Body of pancreas (tissue), 4 donors: ENCODE measurements around the gene CNTNAP2. TPM values are rescaled to one million over a fixed set of nuclear protein-coding genes. Genes with fewer than 3 reads are reported as not detected.

Experiments
- ATAC-seq: fragments of 150-250 bp; one replicate; pipeline ENCODE4 v1.9.1; 2016
- DNase-seq, 4 donors: peaks; one replicate each; pipeline ENCODE4 v3.0.0-alpha.2; 2019
- H3K27ac ChIP-seq, 4 donors: fragments of 200-600 bp; sonication (generic); 1 replicate in 3 of 4; 2 replicates in 1 of 4; pipeline versions ENCODE4 v1.5.1 to v1.6.1; 2016 to 2019; ENCODE audit warnings: mild to moderate bottlenecking in 1 of 4, mixed read lengths in 1 of 4, moderate library complexity in 1 of 4
- H3K27me3 ChIP-seq, 2 donors: fragments of 200-600 bp; sonication (generic); one replicate each; pipeline ENCODE4 v1.6.0; 2016; ENCODE audit warnings: mild to moderate bottlenecking in 1 of 2
- H3K36me3 ChIP-seq, 2 donors: fragments of 200-600 bp; sonication (generic); replicated peaks in 1 of 2; 2 replicates each; pipeline ENCODE4 v1.5.1; 2016; ENCODE audit warnings: low read depth in 2 of 2; ENCODE audit not compliant: insufficient read depth in 1 of 2
- H3K4me1 ChIP-seq: fragments of 200-600 bp; sonication (generic); one replicate; pipeline ENCODE4 v1.6.0; 2016
- H3K4me3 ChIP-seq, 2 donors: fragments of 200-600 bp; sonication (generic); 1 replicate in 1 of 2; 2 replicates in 1 of 2; pipeline ENCODE4 v1.5.1; 2016 to 2019
- H3K9me3 ChIP-seq, 3 donors: fragments of 200-600 bp; sonication (generic); 1 replicate in 2 of 3; 2 replicates in 1 of 3; pipeline ENCODE4 v1.5.1; 2016
- POLR2A ChIP-seq, 3 donors: fragments of 450-650 bp; IDR thresholded peaks; one replicate each; pipeline ENCODE4 v1.6.1; 2016; ENCODE audit warnings: antibody characterized with exemption in 3 of 3, mild to moderate bottlenecking in 2 of 3
- WGBS, 2 donors: methylation state at CpG; one replicate each; pipeline ENCODE4 v1.1.5; 2017; 5-methylcytosine and 5-hydroxymethylcytosine counted together
- intact Hi-C: fragments of 100-400 bp; cut with DNase I; formaldehyde crosslinking; loops from one replicate; pipeline ENCODE4 v1.15.1; 2023
- total RNA-seq, 2 donors: library from RNA; depleted of rRNA; stranded (reverse); fragments of >200 nt; gene quantifications; one replicate each; pipeline ENCODE4 v1.1.0, GENCODE V29; 2016
- TF ChIP-seq, protein P1 (sequence below), 7 experiments: fragments of 450-650 bp in 4 of 7; fragments of 200-600 bp in 3 of 7; sonication (generic) in 3 of 7; IDR thresholded peaks; one replicate each; pipeline ENCODE4 v1.5.1; 2016 to 2019; ENCODE audit warnings: antibody characterized with exemption in 7 of 7

CNTNAP2 gene
- total RNA-seq, 2 donors from 2014 or later: 1.0 TPM; not detected in 1

GRCh38 chr7:147742301-147742700, 1625.7 kb downstream of the CNTNAP2 start:
- H3K27me3 ChIP-seq: no peaks in the 10 kb centered on the region
- ATAC-seq (no peak), DNase-seq (no peak)
- TF ChIP-seq POLR2A (IDR thresholded peaks at IDR 0.05): no peak
- TF ChIP-seq, protein P1, sequence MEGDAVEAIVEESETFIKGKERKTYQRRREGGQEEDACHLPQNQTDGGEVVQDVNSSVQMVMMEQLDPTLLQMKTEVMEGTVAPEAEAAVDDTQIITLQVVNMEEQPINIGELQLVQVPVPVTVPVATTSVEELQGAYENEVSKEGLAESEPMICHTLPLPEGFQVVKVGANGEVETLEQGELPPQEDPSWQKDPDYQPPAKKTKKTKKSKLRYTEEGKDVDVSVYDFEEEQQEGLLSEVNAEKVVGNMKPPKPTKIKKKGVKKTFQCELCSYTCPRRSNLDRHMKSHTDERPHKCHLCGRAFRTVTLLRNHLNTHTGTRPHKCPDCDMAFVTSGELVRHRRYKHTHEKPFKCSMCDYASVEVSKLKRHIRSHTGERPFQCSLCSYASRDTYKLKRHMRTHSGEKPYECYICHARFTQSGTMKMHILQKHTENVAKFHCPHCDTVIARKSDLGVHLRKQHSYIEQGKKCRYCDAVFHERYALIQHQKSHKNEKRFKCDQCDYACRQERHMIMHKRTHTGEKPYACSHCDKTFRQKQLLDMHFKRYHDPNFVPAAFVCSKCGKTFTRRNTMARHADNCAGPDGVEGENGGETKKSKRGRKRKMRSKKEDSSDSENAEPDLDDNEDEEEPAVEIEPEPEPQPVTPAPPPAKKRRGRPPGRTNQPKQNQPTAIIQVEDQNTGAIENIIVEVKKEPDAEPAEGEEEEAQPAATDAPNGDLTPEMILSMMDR (IDR thresholded peaks at IDR 0.05): no peak
- no peaks in the 10 kb centered on the region for H3K4me1 ChIP-seq
- no peaks in the 10 kb centered on the region for H3K36me3 ChIP-seq
- 55 to 63% methylated on average over 3 of the region's 3 CpGs for WGBS, 2 donors
- H3K27ac ChIP-seq: no peak overlapping the region
- H3K4me3 ChIP-seq: no peak overlapping the region
- no peaks in the 10 kb centered on the region for H3K9me3 ChIP-seq
- intact Hi-C loops: no loop called here

- no peak for DNase-seq
- no peaks in the 10 kb centered on the region for H3K27me3 ChIP-seq
- ATAC-seq: no peak
- intact Hi-C loops: no loop called here
- WGBS, 2 donors: 0 to 3% methylated on average over 1 of the region's 1 CpG
- no peaks in the 10 kb centered on the region for H3K9me3 ChIP-seq
- no peak for TF ChIP-seq POLR2A (IDR thresholded peaks at IDR 0.05)
- TF ChIP-seq, protein P1 (IDR thresholded peaks at IDR 0.05): no peak
- H3K4me1 ChIP-seq: no peaks in the 10 kb centered on the region
- H3K36me3 ChIP-seq: no peaks in the 10 kb centered on the region
- no peak overlapping the region for H3K27ac ChIP-seq
- H3K4me3 ChIP-seq: no peak overlapping the region
These were observed 1639.7 kb downstream of the CNTNAP2 start for GRCh38 chr7:147756300-147756699.

DNA sequence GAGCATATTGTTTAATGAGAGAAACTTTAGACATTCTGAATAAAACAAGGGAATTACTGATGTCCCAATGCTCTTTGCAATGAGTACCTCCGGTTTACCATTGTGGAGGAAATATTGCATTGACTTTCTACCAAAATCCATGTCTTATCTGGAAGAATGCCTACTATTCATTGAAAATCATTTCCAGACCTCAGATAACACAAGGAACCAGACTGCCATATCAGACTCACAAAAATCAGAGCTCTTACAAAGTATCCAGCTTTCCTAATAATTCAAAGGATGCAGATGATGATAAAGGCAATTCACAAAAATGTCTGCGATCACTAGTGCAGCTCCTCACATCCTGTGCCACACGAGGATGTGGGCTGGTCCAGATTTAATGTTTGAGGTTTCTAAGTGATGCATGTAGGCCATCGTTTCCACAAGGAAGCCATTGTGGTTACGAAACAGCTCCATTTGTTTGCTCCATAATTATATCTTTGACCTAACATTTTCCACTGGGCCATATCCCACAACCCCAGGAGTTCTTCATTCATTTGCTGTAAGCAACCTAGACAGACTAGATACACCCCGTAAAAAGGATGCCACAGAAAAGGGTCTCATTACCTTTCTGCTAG, 1642.8 kb downstream of the CNTNAP2 start:
- intact Hi-C loops: no loop called here
- no peak for DNase-seq
- no peak for ATAC-seq
- H3K36me3 ChIP-seq: no peaks in the 10 kb centered on the region
- H3K27me3 ChIP-seq: no peaks in the 10 kb centered on the region
- WGBS, 2 donors: 68 to 69% methylated on average over 6 of the region's 6 CpGs
- H3K27ac ChIP-seq: no peak overlapping the region
- no peaks in the 10 kb centered on the region for H3K4me1 ChIP-seq
- H3K4me3 ChIP-seq: no peak overlapping the region
- TF ChIP-seq POLR2A (IDR thresholded peaks at IDR 0.05): no peak
- TF ChIP-seq, protein P1 (IDR thresholded peaks at IDR 0.05): no peak
- H3K9me3 ChIP-seq: no peaks in the 10 kb centered on the region

- WGBS, 2 donors: 72 to 81% methylated on average over 4 of the region's 4 CpGs
- DNase-seq: no peak
- intact Hi-C loops: no loop called here
- TF ChIP-seq POLR2A (IDR thresholded peaks at IDR 0.05): no peak
- TF ChIP-seq, protein P1 (IDR thresholded peaks at IDR 0.05): no peak
- ATAC-seq: no peak
- H3K4me3 ChIP-seq: no peak overlapping the region
- no peaks in the 10 kb centered on the region for H3K36me3 ChIP-seq
- H3K4me1 ChIP-seq: no peaks in the 10 kb centered on the region
- H3K27ac ChIP-seq: no peak overlapping the region
- no peaks in the 10 kb centered on the region for H3K9me3 ChIP-seq
- no peaks in the 10 kb centered on the region for H3K27me3 ChIP-seq
These were observed 1648.7 kb downstream of the CNTNAP2 start for GRCh38 chr7:147765301-147765700.

DNA sequence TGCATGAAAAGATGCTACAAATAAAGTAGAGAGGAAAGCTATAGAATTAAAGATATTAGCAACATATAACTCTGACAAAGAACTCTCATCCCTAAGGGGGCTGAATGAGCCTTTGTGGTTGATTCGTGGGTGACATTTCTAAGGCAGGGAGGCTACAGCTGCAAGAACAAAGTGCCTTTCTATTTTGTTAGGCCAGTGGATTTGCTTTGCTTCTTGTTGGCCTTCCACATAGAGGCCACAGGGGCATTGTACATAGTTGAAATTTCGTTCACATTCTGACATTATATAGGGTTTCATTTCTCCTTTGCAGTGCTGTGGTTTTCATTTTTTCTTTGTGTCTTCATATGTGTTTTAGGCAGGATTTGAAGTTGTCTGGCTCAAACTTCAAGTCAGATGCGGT, 1654.7 kb downstream of the CNTNAP2 start:
- H3K27ac ChIP-seq: no peak overlapping the region
- 54 to 59% methylated on average over 3 of the region's 3 CpGs for WGBS, 2 donors
- TF ChIP-seq POLR2A (IDR thresholded peaks at IDR 0.05): no peak
- TF ChIP-seq, protein P1 (IDR thresholded peaks at IDR 0.05): no peak
- H3K9me3 ChIP-seq: no peaks in the 10 kb centered on the region
- DNase-seq (no peak), ATAC-seq (no peak)
- no peaks in the 10 kb centered on the region for H3K4me1 ChIP-seq
- H3K36me3 ChIP-seq: no peaks in the 10 kb centered on the region
- no peaks in the 10 kb centered on the region for H3K27me3 ChIP-seq
- H3K4me3 ChIP-seq: no peak overlapping the region
- intact Hi-C loops: no loop called here
